DMS153 (cell line): ENCODE measurements around the gene ARID3A.

Source experiments
- DNase-seq: peaks from one replicate; lab custom pipeline; 2025; lab: John Stamatoyannopoulos, UW

The ARID3A gene

GRCh38 chr19:964761-965694, 39.2 kb downstream of the ARID3A start:
- no peak for DNase-seq

- DNase-seq = no peak
Observed at GRCh38 chr19:966485-967088, 40.8 kb downstream of the ARID3A start.

GRCh38 chr19:970695-971094, 44.9 kb downstream of the ARID3A start:
- DNase-seq = no peak

GRCh38 chr19:971795-972194, 46.0 kb downstream of the ARID3A start:
- no peak for DNase-seq

GRCh38 chr19:972281-972680, 46.4 kb downstream of the ARID3A start:
- DNase-seq = no peak

GRCh38 chr19:973726-974563, 48.1 kb downstream of the ARID3A start:
- DNase-seq = no peak

- DNase-seq = no peak
Observed at GRCh38 chr19:974564-975257, 48.9 kb downstream of the ARID3A start.

GRCh38 chr19:976476-976875, 50.6 kb downstream of the ARID3A start:
- no peak for DNase-seq

- no peak for DNase-seq
Observed at GRCh38 chr19:977058-977464, 51.2 kb downstream of the ARID3A start.

- DNase-seq = no peak
Observed at GRCh38 chr19:979318-979741, 53.5 kb downstream of the ARID3A start.

GRCh38 chr19:980133-980998, 54.5 kb downstream of the ARID3A start:
- no peak for DNase-seq

GRCh38 chr19:982567-983170, 56.8 kb downstream of the ARID3A start:
- no peak for DNase-seq

GRCh38 chr19:984165-984967, 58.5 kb downstream of the ARID3A start, which contains the start of gene WDR18:
TSS of gene WDR18 (plus strand) at chr19:984345. CDS start at chr19:984354, 9 bp downstream.
- DNase-seq = peak; percentile 36

GRCh38 chr19:986083-986482, 60.2 kb downstream of the ARID3A start:
- DNase-seq = no peak

- no peak for DNase-seq
Observed at GRCh38 chr19:988081-988480, 62.2 kb downstream of the ARID3A start.

GRCh38 chr19:988510-988909, 62.7 kb downstream of the ARID3A start:
- no peak for DNase-seq

- DNase-seq = no peak
Observed at GRCh38 chr19:989381-990081, 63.7 kb downstream of the ARID3A start.

- DNase-seq = no peak
Observed at GRCh38 chr19:990119-990571, 64.3 kb downstream of the ARID3A start.

GRCh38 chr19:990746-991145, 64.9 kb downstream of the ARID3A start:
- no peak for DNase-seq
